Retinal pigment epithelial cell (primary cell): Measurements from ENCODE around the gene IFITM5.

Experiments used
- DNase-seq: peaks from one replicate; pipeline ENCODE4 v3.0.0-alpha.2; 2010; ENCODE audit warnings: low read depth
- H3K4me3 ChIP-seq: 2 replicates; pipeline ENCODE4 v1.5.1; 2011; ENCODE audit warnings: mild to moderate bottlenecking, low read length, control low read depth, moderate library complexity
- TF ChIP-seq, protein P1 (sequence below): conservative IDR thresholded peaks from 2 replicates; pipeline ENCODE4 v1.5.1; 2011; ENCODE audit warnings: low read depth, low read length, control low read depth, inconsistent platforms

The IFITM5 gene

GRCh38 chr11:283405-284104 lies 15.8 kb downstream of the IFITM5 start:
- H3K4me3 ChIP-seq: no peak overlapping the region
- DNase-seq: no peak
- TF ChIP-seq, protein P1, sequence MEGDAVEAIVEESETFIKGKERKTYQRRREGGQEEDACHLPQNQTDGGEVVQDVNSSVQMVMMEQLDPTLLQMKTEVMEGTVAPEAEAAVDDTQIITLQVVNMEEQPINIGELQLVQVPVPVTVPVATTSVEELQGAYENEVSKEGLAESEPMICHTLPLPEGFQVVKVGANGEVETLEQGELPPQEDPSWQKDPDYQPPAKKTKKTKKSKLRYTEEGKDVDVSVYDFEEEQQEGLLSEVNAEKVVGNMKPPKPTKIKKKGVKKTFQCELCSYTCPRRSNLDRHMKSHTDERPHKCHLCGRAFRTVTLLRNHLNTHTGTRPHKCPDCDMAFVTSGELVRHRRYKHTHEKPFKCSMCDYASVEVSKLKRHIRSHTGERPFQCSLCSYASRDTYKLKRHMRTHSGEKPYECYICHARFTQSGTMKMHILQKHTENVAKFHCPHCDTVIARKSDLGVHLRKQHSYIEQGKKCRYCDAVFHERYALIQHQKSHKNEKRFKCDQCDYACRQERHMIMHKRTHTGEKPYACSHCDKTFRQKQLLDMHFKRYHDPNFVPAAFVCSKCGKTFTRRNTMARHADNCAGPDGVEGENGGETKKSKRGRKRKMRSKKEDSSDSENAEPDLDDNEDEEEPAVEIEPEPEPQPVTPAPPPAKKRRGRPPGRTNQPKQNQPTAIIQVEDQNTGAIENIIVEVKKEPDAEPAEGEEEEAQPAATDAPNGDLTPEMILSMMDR: no peak

- no peak for DNase-seq
- TF ChIP-seq, protein P1: no peak
- no peak overlapping the region for H3K4me3 ChIP-seq
Measured at GRCh38 chr11:282630-283360, 16.5 kb downstream of the IFITM5 start.

DNA sequence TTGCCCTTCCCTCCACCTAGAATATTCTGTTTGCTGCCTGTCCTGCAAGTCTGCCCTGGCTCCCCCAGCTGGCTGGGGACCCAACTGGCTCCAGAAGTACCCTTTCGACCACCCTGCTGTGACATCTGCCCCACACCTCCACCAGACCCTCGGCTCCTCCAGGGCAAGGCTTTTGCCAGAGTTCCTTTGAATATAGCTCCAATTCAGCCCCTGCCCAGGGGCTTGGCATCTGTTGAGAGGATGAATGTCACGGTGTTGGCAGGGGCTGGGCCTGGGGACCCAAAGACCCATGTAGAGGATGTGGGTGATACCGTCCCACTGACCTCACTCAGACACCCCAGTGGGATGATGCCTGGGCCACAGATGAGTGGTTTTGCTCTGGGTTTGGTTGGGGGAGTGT lies 17.2 kb downstream of the IFITM5 start:
- no peak overlapping the region for H3K4me3 ChIP-seq
- TF ChIP-seq, protein P1: no peak
- no peak for DNase-seq

DNA sequence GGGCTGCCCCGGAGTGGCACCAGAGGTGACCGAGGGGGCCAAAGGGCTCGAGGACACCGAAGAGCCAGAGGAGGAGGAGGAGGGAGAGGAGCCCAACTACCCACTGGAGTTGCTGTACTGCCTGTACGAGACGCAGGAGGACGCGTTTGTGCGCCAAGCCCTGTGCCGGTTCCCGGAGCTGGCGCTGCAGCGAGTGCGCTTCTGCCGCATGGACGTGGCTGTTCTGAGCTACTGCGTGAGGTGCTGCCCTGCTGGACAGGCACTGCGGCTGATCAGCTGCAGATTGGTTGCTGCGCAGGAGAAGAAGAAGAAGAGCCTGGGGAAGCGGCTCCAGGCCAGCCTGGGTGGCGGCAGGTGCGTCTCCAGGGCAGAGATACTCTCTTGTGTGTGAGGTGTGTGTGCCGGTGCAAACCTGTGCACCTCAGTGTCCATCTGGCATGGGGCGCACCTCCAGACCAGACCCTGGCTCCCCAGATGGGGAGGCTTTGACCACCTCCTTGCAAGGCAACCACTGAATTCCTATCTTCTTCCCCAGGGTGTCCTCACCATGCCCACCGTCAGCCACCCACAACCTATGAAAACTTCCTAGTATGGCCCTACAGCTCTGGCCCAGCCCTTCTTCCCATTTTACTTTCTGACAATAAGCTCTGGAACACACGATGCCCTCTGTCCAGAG lies 17.7 kb downstream of the IFITM5 start:
- TF ChIP-seq, protein P1: no peak
- no peak for DNase-seq
- H3K4me3 ChIP-seq: no peak overlapping the region

- no peak overlapping the region for H3K4me3 ChIP-seq
- no peak for DNase-seq
- TF ChIP-seq, protein P1: no peak
Measured at GRCh38 chr11:280706-281485, 18.4 kb downstream of the IFITM5 start.

DNA sequence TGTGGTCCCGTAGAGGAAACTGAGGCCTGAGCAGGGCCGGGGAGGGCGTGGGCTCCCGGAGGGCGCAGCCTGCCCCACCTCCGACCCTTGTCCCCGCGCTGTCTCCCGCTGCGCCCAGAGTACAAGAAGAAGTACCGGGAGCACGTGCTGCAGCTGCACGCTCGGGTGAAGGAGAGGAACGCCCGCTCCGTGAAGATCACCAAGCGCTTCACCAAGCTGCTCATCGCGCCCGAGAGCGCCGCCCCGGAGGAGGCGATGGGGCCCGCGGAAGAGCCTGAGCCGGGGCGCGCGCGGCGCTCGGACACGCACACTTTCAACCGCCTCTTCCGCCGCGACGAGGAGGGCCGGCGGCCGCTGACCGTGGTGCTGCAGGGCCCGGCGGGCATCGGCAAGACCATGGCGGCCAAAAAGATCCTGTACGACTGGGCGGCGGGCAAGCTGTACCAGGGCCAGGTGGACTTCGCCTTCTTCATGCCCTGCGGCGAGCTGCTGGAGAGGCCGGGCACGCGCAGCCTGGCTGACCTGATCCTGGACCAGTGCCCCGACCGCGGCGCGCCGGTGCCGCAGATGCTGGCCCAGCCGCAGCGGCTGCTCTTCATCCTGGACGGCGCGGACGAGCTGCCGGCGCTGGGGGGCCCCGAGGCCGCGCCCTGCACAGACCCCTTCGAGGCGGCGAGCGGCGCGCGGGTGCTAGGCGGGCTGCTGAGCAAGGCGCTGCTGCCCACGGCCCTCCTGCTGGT lies 19.2 kb downstream of the IFITM5 start:
- H3K4me3 ChIP-seq: no peak overlapping the region
- TF ChIP-seq, protein P1: no peak
- DNase-seq: no peak
